Measurements from ENCODE around the gene BRIX1. TPM values are rescaled to one million over a fixed set of nuclear protein-coding genes. Genes with fewer than 3 reads are reported as not detected.
A peak's percentile ranks its signal among the peaks of the same experiment; 100 is the strongest.

Gene BRIX1
- total and polyA plus RNA-seq, 2 of the 13 experiments (the other 11 are each of a cell fraction or from before 2014, with no cell fraction given), result 23.6 to 78.4 TPM

- TF ChIP-seq ZNF407 (CRISPR knock-in tag; IDR thresholded peaks at IDR 0.05; ENCODE audit: not compliant biosample characterization) (no peak), ZNF274 (CRISPR knock-in tag; IDR thresholded peaks at IDR 0.05) (no peak), DMTF1 (CRISPR knock-in tag; IDR thresholded peaks at IDR 0.05) (0 out of 2 replicates have a peak, but pooled peaks have one; percentile 21), ZNF770 (CRISPR knock-in tag; IDR thresholded peaks at IDR 0.05) (no peak), HNF1A (IDR thresholded peaks at IDR 0.05; ENCODE audit: low read depth) (no peak), HNF1A (CRISPR knock-in tag; IDR thresholded peaks at IDR 0.05; ENCODE audit: borderline replicate concordance) (no peak), KDM6A (CRISPR knock-in tag; IDR thresholded peaks at IDR 0.05; ENCODE audit: low read depth) (no peak), ZNF670 (CRISPR knock-in tag; IDR thresholded peaks at IDR 0.05; ENCODE audit: borderline replicate concordance) (0 out of 2 replicates have a peak, but pooled peaks have one; percentile 34), MLX (CRISPR knock-in tag; IDR thresholded peaks at IDR 0.05) (no peak), TFAP4 (IDR thresholded peaks at IDR 0.05; ENCODE audit: borderline replicate concordance, low read depth) (no peak)
Measured at GRCh38 chr5:34915856-34916192, 313 bp downstream of the BRIX1 start (continued).

All from HepG2 (cell line).